NB4 (cell line): Measurements from ENCODE around the gene DPF3.

Source experiments
- DNase-seq: peaks from one replicate; pipeline ENCODE4 v3.0.0; 2010; ENCODE audit warnings: low read depth
- H3K4me3 ChIP-seq: one replicate; pipeline ENCODE4 v1.5.1; 2011; ENCODE audit warnings: mild to moderate bottlenecking, low read depth, low read length, moderate library complexity
- MAX ChIP-seq: IDR thresholded peaks from 2 replicates; pipeline ENCODE4 v1.6.1; 2011; ENCODE audit warnings: low read depth, low read length
- MYC ChIP-seq: IDR thresholded peaks from 2 replicates; pipeline ENCODE4 v1.6.1; 2011; ENCODE audit warnings: low read depth, low read length
- POLR2A ChIP-seq: IDR thresholded peaks from 2 replicates; pipeline ENCODE4 v1.6.1; 2011; ENCODE audit warnings: mild to moderate bottlenecking; ENCODE audit not compliant: insufficient read length; ENCODE audit errors: extremely low read depth
- TF ChIP-seq, protein P1 (sequence below): IDR thresholded peaks from one replicate; pipeline ENCODE4 v1.5.1; 2012; ENCODE audit warnings: low read depth, low read length

DPF3 gene

GRCh38 chr14:72608391-72609204 is 285.3 kb downstream of the DPF3 start:
- no peak overlapping the region for H3K4me3 ChIP-seq
- TF ChIP-seq POLR2A (no peak), MAX (no peak), MYC (no peak)
- TF ChIP-seq, protein P1, sequence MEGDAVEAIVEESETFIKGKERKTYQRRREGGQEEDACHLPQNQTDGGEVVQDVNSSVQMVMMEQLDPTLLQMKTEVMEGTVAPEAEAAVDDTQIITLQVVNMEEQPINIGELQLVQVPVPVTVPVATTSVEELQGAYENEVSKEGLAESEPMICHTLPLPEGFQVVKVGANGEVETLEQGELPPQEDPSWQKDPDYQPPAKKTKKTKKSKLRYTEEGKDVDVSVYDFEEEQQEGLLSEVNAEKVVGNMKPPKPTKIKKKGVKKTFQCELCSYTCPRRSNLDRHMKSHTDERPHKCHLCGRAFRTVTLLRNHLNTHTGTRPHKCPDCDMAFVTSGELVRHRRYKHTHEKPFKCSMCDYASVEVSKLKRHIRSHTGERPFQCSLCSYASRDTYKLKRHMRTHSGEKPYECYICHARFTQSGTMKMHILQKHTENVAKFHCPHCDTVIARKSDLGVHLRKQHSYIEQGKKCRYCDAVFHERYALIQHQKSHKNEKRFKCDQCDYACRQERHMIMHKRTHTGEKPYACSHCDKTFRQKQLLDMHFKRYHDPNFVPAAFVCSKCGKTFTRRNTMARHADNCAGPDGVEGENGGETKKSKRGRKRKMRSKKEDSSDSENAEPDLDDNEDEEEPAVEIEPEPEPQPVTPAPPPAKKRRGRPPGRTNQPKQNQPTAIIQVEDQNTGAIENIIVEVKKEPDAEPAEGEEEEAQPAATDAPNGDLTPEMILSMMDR: no peak
- DNase-seq: peak; percentile 43

GRCh38 chr14:72607386-72608130 is 286.3 kb downstream of the DPF3 start:
- DNase-seq: no peak
- no peak overlapping the region for H3K4me3 ChIP-seq
- TF ChIP-seq POLR2A (no peak), MYC (no peak), MAX (no peak)
- TF ChIP-seq, protein P1: no peak

GRCh38 chr14:72606879-72607278 is 287.0 kb downstream of the DPF3 start:
- no peak for DNase-seq
- no peak overlapping the region for H3K4me3 ChIP-seq
- TF ChIP-seq MYC (no peak), POLR2A (no peak), MAX (no peak)
- TF ChIP-seq, protein P1: no peak

DNA sequence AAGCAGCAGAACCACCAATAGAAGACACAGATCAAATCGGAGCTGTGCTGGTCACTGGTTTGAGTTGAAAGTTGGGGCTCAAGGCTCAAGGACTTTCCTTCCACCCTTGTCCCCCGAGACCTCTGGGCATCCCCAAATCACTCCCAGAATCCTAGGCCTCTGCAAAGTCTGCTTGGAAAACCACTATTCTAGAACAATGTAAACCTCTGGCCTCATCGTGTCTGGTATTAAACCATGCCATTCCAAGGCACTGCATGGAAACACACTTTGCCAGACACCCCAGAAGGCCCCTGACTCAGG is 288.0 kb downstream of the DPF3 start:
- no peak overlapping the region for H3K4me3 ChIP-seq
- DNase-seq: no peak
- TF ChIP-seq MAX: no peak
- no peak for TF ChIP-seq POLR2A
- TF ChIP-seq, protein P1: no peak
- no peak for TF ChIP-seq MYC

GRCh38 chr14:72605096-72605920 is 288.6 kb downstream of the DPF3 start:
- TF ChIP-seq MAX: no peak
- TF ChIP-seq, protein P1: no peak
- TF ChIP-seq POLR2A: no peak
- TF ChIP-seq MYC: no peak
- no peak overlapping the region for H3K4me3 ChIP-seq
- DNase-seq: no peak
